Breast epithelium (tissue), 4 donors: ENCODE results near the gene ZNF423. TPM values are rescaled to one million over a fixed set of nuclear protein-coding genes. Genes with fewer than 3 reads are reported as not detected.
A peak's percentile ranks its signal among the peaks of the same experiment; 100 is the strongest.

ENCODE experiments used
- DNase-seq, 2 donors: peaks; one replicate each; pipeline ENCODE4 v3.0.0-alpha.2; 2019; ENCODE audit warnings: low spot score in 2 of 2
- H3K27ac ChIP-seq, 2 donors: fragments of 200-600 bp; sonication (generic) in 1 of 2; one replicate each; pipeline ENCODE4 v1.5.1; 2016 to 2019; ENCODE audit warnings: mild to moderate bottlenecking in 1 of 2
- H3K27me3 ChIP-seq, 2 donors: fragments of 200-600 bp; sonication (generic) in 1 of 2; one replicate each; pipeline versions ENCODE4 v1.5.1 to v1.6.0; 2017 to 2019; ENCODE audit warnings: control low read depth in 1 of 2, mild to moderate bottlenecking in 1 of 2
- H3K36me3 ChIP-seq: fragments of 200-600 bp; one replicate; pipeline ENCODE4 v1.5.1; 2019
- H3K4me1 ChIP-seq, 2 donors: fragments of 200-600 bp; sonication (generic); one replicate each; pipeline ENCODE4 v1.5.1; 2016 to 2019; ENCODE audit warnings: control low read depth in 1 of 2
- H3K4me3 ChIP-seq, 3 donors: fragments of 200-600 bp; sonication (generic); 1 replicate in 2 of 3; 2 replicates in 1 of 3; pipeline ENCODE4 v1.5.1; 2016 to 2019; ENCODE audit warnings: mild to moderate bottlenecking in 3 of 3, moderate library complexity in 2 of 3
- H3K9me3 ChIP-seq, 2 donors: fragments of 200-600 bp; sonication (generic) in 1 of 2; one replicate each; pipeline ENCODE4 v1.5.1; 2016 to 2019; ENCODE audit warnings: control low read depth in 1 of 2
- POLR2A ChIP-seq: fragments of 450-650 bp; IDR thresholded peaks from one replicate; pipeline ENCODE4 v1.6.1; 2016; ENCODE audit warnings: antibody characterized with exemption, mild to moderate bottlenecking, moderate library complexity
- POLR2AphosphoS5 ChIP-seq, 3 donors: sonication (generic); formaldehyde crosslinking; IDR thresholded peaks; one replicate each; pipeline ENCODE4 v1.6.1; 2017; ENCODE audit warnings: antibody characterized with exemption in 3 of 3
- intact Hi-C: fragments of 100-400 bp; cut with DNase I; formaldehyde crosslinking; loops from one replicate; pipeline ENCODE4 v1.15.1; 2023; ENCODE audit warnings: low total_unique reads
- total RNA-seq, 3 donors: library from RNA; depleted of rRNA; stranded (reverse); fragments of >200 nt; gene quantifications; one replicate each; pipeline ENCODE4 v1.1.0, GENCODE V29; 2016
- TF ChIP-seq, protein P1 (sequence below), 3 donors: fragments of 450-650 bp; IDR thresholded peaks; one replicate each; pipeline ENCODE4 v1.5.1; 2016 to 2017; ENCODE audit warnings: antibody characterized with exemption in 3 of 3, mild to moderate bottlenecking in 3 of 3, moderate library complexity in 3 of 3

Gene ZNF423
- total RNA-seq, 3 donors from 2014 or later, result 4.7 to 8.0 (median 5.9) TPM

DNA sequence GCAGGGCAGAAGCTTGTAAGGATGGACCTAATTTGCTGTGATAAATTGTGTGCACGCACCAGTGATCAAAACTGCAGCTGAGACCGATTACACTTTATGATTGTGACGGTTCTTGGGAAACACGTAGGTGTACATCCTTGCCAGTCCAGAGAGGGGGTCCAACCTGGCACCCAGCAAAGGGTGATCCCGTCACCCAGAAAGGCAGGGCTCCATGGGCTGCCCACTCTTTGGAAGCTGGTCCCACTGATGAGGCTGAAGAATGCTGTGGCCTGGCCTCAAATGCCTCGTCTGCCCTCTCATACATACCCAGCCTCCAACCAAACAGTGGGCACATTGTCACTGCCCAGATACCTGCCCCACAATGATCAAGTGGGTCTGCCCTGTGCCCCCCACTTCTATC, 350.4 kb downstream of the ZNF423 start:
- no peak for TF ChIP-seq POLR2A
- TF ChIP-seq POLR2AphosphoS5 (IDR thresholded peaks at IDR 0.05), result no peak
- TF ChIP-seq, protein P1, sequence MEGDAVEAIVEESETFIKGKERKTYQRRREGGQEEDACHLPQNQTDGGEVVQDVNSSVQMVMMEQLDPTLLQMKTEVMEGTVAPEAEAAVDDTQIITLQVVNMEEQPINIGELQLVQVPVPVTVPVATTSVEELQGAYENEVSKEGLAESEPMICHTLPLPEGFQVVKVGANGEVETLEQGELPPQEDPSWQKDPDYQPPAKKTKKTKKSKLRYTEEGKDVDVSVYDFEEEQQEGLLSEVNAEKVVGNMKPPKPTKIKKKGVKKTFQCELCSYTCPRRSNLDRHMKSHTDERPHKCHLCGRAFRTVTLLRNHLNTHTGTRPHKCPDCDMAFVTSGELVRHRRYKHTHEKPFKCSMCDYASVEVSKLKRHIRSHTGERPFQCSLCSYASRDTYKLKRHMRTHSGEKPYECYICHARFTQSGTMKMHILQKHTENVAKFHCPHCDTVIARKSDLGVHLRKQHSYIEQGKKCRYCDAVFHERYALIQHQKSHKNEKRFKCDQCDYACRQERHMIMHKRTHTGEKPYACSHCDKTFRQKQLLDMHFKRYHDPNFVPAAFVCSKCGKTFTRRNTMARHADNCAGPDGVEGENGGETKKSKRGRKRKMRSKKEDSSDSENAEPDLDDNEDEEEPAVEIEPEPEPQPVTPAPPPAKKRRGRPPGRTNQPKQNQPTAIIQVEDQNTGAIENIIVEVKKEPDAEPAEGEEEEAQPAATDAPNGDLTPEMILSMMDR (IDR thresholded peaks at IDR 0.05), result no peak
- Histone ChIP-seq H3K27me3 (no peaks in the 10 kb centered on the region), H3K27ac (no peak overlapping the region), H3K36me3 (no peaks in the 10 kb centered on the region), H3K4me1 (no peaks in the 10 kb centered on the region), H3K9me3 (no peaks in the 10 kb centered on the region), H3K4me3 (no peak overlapping the region)
- intact Hi-C loops, result no loop called here
- no peak for DNase-seq

DNA sequence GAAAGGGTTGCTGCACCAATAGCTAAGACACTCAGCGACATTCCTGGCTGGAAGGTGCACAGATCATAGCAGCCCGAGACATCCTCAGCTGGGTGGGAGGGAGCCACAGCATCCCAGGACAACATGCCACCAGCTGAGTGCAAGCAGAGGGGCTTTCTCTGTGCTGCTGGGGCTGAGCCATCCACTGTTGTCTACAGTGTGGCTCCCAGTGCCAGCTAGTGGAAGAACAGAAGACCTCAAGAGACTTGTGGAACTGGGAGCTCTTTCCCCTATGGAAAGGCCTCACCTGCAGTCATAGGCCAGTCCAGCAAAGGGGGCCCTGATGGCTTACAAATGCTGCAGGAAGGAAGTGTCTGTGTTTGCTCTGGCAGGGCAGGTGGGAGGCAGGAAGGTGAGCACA, 351.3 kb downstream of the ZNF423 start:
- Histone ChIP-seq H3K9me3 (no peaks in the 10 kb centered on the region), H3K36me3 (no peaks in the 10 kb centered on the region), H3K4me3 (no peak overlapping the region), H3K27me3 (no peaks in the 10 kb centered on the region), H3K27ac (no peak overlapping the region), H3K4me1 (no peaks in the 10 kb centered on the region)
- DNase-seq, result no peak
- intact Hi-C loops, result no loop called here
- TF ChIP-seq POLR2AphosphoS5 (IDR thresholded peaks at IDR 0.05) (no peak), POLR2A (no peak)

DNA sequence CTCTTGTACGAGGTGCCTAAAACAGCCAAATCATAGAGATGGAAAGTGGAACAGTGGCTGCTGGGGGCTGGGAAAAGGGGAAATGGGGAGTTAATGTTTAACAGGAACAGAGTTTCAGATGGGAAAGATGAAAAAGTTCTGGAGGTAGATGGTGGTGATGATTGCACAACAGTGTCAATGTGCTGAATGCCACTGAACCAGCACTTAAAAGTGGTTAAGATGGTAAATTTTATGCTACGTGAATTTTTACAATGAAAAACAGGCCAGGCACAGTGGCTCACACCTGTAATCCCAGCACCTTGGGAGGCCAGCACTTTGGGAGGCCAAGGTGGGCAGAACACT, 351.9 kb downstream of the ZNF423 start:
- Histone ChIP-seq H3K27ac (no peak overlapping the region), H3K4me1 (no peaks in the 10 kb centered on the region), H3K4me3 (no peak overlapping the region), H3K36me3 (no peaks in the 10 kb centered on the region), H3K9me3 (no peaks in the 10 kb centered on the region), H3K27me3 (no peaks in the 10 kb centered on the region)
- TF ChIP-seq POLR2A, result no peak
- TF ChIP-seq, protein P1 (IDR thresholded peaks at IDR 0.05), result no peak
- no peak for TF ChIP-seq POLR2AphosphoS5 (IDR thresholded peaks at IDR 0.05)
- no peak for DNase-seq
- intact Hi-C loops, result no loop called here

DNA sequence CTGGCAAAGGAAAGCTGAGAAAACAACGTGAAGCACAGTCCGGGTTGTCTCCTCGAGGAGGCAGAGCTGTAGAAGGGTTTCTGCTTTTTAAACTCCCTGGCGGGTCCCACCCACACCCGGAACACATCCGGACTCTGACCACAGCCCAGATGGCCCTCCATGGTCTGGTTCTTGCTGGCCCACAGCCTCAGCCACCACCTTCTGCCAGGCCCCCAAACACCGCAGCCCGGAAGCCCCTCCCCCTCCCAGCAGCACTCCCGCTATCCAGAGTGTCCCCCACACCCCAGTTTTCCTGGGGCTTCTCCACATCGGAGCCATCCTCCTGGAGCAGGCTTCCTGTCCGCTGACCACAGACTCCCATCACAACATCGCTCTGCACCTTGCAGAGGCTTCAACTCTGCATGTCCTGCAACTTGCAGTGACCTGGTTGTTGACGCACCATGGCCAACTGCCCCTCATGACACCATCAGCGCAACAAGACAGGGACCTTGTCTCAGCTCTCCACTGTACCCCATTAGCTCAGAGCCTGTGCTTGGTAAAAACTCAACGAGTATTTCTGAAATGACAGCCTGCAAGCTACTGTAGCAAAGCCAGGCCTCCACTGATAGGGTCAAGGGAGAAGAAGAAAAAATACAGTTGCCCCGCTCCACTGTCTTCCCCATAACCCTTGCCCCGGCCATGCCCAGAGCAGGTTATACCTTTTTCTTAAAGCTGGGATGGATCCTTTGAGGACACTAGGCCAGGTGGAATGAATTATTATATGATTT, 352.5 kb downstream of the ZNF423 start:
- no peak overlapping the region for H3K27ac ChIP-seq
- H3K4me3 ChIP-seq, result no peak overlapping the region
- intact Hi-C loops, result no loop called here
- H3K27me3 ChIP-seq, result no peaks in the 10 kb centered on the region
- H3K4me1 ChIP-seq, result no peaks in the 10 kb centered on the region
- TF ChIP-seq POLR2A (no peak), POLR2AphosphoS5 (IDR thresholded peaks at IDR 0.05) (no peak)
- TF ChIP-seq, protein P1 (IDR thresholded peaks at IDR 0.05), result no peak
- no peaks in the 10 kb centered on the region for H3K36me3 ChIP-seq
- H3K9me3 ChIP-seq, result no peaks in the 10 kb centered on the region
- peak in 1 of 2 donors; percentile 30 for DNase-seq

DNA sequence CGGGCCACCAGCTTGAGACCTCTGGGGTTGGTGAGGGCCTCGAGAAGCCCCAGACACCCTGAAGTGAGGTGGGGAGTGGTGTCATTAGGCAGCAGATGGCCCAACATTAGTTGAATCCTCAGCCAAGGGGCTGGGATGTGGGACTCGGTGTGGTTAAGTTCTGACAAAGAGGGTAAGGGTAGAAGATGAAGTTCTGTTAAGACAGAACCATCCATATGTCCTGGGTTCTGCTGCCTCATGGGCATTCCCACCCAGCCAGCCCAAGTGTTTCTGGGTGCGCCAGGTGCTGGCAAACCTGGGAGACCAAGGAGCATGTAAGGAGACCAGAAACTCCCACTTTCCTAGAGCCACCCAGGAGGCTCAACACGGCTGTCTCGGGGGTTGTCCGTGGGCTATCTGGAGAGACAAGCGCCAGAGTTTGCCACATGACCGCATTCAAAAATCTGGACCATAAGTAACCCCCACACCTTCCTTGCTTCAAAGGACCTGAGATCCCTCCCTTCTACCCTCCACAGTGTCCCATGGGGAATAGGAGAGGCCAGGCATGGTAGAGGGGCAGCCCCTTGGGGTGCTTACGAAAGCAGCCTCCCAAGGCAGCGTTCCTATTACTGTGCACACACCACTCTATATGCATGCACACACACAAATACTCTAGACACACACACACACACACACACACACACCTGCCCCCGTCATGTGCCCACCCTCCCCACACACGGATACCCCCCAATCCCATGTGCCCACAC, 353.6 kb downstream of the ZNF423 start:
- DNase-seq, result no peak
- Histone ChIP-seq H3K27ac (no peak overlapping the region), H3K4me3 (no peak overlapping the region), H3K9me3 (no peaks in the 10 kb centered on the region), H3K27me3 (no peaks in the 10 kb centered on the region), H3K4me1 (no peaks in the 10 kb centered on the region), H3K36me3 (no peaks in the 10 kb centered on the region)
- intact Hi-C loops, result no loop called here
- TF ChIP-seq, protein P1 (IDR thresholded peaks at IDR 0.05), result no peak
- TF ChIP-seq POLR2A (no peak), POLR2AphosphoS5 (IDR thresholded peaks at IDR 0.05) (no peak)
